KBM-7 (cell line): ENCODE data around the gene CHDH.

Experiments
- DNase-seq: peaks from one replicate; pipeline ENCODE4 v3.0.0-alpha.2; 2015
- in situ Hi-C: fragments of 300-500 bp; cut with MboI; formaldehyde crosslinking; loops from 2 replicates; pipeline ENCODE4 v1.14.3; 2020; ENCODE audit warnings: low sequenced_read_pairs, low pct_unique_long_range_greater_than_20kb, mixed read lengths

The CHDH gene

DNA sequence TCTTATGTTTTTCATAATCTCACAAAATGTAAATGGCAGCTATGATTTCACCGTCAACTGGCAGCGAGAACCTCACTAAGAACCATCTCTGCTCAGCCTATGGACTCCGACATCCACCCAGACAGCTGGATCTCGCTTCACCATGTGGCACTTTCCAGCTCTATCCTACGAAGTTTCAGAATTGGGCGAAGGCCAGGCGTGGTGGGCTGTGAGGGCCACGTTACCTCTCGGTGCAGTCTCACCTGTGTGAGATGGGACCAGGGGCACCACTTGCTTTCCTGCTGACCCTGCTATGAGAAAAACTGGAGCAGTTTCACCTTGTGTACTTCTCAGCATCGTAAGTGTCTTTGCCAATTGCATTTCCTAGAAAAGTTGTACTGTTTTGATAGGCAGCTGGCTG, 32.3 kb downstream of the CHDH start:
- no peak for DNase-seq
- in situ Hi-C loops = no loop called here

DNA sequence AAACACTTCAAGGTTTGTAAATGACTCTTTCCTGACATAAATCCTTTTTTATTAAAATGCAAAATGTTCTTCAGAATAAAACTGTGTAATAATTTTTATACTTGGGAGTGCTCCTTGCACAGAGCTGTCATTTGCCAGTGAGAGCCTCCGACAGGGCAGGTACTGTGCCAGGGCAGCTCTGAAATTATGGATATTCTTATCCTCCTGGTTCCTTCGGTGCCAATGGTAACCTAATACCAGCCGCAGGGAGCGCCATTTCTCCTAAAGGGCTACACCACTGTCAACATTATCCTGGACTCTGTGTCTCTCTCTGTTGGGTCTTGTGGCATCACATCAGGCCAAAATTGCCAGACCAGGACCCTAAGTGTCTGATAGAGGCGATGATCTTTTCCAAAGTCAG, 33.0 kb downstream of the CHDH start:
- DNase-seq = no peak
- in situ Hi-C loops = no loop called here

DNA sequence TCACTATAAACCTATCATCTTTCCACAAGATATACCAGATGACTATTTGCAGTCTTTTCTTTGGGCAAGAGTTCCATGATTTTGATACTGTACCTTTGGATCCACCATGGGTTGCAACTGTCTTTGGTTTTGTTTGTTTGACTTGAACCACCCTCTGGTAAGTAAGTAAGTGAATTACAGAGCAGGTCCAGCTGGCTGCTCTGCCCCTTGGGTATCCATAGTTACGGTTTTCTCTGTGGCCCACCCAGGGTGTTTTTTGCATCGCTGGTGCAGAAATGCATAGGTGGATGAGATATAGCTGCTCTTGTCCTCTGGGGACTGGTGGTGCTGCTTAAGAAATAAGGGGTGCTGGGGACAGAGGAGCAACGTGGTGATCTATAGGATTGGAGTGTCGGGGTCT, 33.8 kb downstream of the CHDH start:
- no peak for DNase-seq

DNA sequence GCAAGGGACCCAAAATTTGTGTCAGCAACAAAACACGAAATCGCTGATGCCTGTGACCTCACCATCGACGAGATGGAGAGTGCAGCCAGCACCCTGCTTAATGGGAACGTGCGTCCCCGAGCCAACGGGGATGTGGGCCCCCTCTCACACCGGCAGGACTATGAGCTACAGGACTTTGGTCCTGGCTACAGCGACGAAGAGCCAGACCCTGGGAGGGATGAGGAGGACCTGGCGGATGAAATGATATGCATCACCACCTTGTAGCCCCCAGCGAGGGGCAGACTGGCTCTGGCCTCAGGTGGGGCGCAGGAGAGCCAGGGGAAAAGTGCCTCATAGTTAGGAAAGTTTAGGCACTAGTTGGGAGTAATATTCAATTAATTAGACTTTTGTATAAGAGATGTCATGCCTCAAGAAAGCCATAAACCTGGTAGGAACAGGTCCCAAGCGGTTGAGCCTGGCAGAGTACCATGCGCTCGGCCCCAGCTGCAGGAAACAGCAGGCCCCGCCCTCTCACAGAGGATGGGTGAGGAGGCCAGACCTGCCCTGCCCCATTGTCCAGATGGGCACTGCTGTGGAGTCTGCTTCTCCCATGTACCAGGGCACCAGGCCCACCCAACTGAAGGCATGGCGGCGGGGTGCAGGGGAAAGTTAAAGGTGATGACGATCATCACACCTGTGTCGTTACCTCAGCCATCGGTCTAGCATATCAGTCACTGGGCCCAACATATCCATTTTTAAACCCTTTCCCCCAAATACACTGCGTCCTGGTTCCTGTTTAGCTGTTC, 34.9 kb downstream of the CHDH start:
- no peak for DNase-seq
- in situ Hi-C loops = no loop called here

More for the DNA sequence above, 33.8 kb downstream of the CHDH start:
- in situ Hi-C loops = no loop called here

DNA sequence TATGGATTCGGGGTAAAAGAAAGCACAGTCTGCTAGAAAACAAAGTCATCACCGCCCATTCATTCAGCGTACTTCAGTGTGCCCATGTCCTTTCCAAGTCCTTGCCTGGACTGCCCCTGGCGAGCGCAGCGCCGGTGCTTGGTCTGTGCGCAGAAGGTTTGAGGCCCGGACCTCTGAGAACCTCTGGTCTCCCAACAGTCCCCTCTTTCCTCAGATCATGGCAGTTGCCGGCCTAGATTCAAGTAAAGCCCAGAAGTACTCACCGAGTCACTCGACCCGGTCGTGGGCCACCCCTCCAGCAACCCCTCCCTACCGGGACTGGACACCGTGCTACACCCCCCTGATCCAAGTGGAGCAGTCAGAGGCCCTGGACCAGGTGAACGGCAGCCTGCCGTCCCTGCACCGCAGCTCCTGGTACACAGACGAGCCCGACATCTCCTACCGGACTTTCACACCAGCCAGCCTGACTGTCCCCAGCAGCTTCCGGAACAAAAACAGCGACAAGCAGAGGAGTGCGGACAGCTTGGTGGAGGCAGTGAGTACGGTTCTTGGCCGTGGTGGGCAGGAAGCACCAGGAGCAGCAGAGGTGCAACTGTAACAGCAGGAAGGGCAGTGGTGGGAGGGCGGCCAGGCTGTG, 36.3 kb downstream of the CHDH start:
- no peak for DNase-seq
- in situ Hi-C loops = no loop called here

DNA sequence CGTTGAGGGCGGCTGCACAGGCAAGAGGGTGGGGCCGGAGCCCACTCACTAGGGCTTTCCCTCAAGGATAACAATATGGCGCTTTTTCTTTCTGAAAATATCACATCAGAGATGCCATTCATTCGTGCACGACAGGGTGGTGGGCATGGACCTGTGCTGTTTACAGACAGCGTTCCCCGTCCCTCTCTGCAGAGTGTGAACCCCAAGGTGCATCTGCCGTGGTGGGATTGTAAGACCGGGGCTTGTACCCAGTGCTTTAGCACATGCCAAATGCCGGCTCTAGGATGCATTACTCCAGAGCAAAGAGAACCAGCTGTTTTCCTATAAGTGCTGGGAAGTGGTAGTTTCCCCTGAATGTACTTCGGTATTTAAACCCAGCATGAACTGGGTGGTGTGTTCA, 37.0 kb downstream of the CHDH start:
- no peak for DNase-seq
- in situ Hi-C loops = no loop called here

DNA sequence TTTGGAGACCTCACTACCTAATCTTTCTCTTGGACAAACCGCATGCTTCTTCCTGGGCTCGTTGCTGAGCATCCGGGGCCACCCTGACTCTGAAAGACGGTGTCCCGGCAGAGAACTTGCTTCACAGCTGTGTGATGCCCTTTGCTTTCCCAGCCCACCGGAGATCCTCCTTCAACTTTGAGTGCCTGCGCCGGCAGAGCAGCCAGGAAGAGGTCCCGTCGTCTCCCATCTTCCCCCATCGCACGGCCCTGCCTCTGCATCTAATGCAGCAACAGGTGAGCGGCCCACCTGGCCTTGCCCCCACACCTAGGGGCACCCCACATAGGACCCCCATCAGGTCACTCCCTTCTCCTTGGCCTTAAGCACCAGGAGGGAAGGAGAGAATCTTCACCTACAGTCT, 37.7 kb downstream of the CHDH start:
- in situ Hi-C loops = no loop called here

DNA sequence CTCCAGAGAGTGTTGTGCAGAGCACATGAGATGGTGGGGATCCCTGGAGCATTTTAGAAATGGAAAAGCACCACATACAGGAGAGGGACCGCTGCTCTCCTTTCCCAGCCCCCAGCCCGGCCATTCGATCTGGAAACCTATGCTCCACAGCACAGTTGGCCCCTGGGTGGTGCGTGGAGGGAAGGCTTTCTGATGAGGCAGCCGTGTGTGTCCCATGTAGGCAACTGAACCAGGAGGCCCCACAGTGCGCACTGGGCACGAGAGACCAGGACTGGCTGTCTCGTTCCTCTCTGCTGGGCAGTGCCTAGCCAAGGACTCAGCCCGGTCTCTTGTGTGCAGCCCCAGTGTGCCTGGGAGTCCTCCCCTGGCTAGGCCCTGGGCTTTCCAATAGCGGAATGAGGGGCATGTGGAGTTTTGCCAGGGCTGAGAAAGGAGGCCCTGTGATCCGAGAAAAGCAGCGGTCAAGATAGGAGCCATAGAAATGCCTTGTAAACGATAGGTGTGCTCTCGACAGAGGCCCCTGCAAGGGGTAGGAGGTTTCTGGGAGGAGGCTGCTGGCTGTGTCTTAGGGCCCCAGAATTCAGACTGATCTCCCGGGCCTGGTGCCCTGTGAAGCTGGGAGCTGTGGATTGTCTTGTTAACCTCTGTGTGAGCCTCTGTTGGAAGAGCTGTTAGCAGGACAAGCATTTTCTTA, 39.0 kb downstream of the CHDH start:
- DNase-seq = no peak
- in situ Hi-C loops = no loop called here

More for the DNA sequence above, 37.7 kb downstream of the CHDH start:
- no peak for DNase-seq

DNA sequence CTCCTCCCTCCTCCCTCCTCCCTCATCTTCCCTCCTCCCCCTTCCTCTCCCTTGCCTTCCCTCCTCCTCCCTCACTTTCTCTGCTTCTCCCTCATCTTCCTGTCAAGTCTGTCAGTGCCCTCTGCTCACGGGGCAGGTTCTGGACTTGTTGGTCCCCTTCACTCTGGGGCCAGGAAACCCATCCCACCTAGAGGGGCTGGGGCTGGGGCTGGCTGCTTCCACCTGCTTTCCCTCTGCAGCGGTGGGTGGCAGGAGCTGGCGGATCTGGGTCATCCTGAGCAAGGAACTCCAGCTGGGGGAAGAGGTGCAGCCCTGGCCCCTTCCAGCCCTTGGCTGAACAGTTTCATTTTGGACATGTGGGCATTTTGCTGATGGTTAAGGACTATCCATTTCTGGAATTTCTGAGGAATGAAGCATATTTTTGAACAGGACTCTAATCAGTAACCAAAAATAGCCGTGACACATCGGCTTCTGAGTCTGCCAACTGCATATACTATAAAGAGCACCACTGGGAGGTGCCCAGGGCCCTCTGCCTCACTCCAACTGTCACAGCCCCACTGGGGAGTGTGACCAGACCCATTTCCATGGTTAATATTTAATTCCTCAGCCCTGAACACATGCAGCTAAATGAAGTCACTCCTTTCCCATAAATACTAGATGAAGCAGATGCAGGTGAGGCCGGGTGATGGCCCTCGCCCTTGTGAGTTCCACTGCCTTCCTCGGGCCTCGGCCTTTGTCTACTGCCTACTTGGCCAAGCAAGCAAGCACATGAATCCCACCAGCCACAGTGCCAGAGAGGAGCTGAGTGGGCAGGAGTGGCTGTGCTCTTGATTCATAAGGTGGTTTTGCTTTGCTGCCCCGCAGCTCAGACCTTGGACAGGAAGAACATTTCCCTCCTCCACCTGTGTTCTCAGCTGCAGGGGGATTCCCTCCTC, 39.8 kb downstream of the CHDH start:
- no peak for DNase-seq
- in situ Hi-C loops = no loop called here

DNA sequence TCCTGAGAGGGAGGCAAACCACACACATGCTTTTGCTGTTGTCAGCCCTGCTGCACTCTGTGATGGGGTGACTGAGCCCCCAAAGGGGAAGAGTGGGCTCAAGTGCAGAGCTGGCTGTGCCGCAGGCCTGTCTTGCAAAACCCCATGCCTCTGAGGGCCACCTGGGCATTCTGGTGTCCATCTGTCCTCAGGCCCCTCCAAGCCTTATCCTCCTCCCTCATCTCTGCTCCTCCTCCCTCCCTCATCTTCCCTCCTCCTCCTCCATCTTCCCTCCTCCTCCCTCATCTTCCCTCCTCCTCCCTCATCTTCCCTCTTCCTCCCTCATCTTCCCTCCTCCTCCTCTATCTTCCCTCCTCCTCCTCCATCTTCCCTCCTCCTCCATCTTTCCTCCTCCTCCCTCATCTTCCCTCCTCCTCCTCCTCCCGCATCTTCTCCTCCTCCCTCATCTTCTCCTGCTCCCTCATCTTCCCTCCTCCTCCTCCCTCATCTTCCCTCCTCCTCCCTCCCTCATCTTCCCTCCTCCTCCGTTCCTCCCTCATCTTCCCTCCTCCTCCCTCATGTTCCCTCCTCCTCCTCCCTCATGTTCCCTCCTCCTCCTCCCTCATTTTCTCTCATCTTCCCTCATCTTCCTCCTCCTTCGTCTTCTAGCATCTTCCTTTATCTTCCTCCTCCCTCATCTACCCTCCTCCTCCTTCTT, 40.6 kb downstream of the CHDH start:
- in situ Hi-C loops = no loop called here
- no peak for DNase-seq

DNA sequence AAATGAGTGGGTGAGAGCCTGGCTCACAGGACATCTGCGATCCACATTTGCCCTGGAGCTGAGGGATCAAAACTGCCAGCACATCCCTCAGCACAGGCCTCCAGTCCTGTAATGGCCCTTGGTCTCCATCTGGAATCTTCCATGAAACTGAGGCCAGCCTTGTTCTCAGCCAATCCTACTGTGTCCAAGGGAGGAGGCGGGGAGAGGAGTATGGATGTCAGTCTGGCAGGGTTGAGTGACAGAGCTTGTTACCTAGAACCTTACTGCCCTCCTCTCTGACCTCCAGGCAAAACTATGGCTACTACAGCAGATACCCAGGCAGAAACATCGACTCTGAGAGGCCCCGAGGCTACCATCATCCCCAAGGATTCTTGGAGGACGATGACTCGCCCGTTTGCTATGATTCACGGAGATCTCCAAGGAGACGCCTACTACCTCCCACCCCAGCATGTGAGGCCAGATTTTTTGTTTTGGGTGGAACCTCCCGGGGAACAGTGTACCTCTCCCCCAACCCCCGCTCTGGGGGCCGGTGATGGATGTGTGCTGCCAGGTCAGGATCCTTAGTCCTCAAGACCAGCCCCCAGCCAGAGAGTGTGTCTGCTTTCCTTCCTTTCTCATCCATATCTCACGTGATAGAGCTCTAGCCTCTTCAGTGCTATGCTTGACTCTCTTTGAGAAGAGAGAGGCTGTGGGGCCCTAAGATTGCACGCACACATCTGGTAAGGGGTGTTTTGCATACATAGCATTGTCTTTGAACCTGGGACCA, 41.3 kb downstream of the CHDH start:
- DNase-seq = no peak

DNA sequence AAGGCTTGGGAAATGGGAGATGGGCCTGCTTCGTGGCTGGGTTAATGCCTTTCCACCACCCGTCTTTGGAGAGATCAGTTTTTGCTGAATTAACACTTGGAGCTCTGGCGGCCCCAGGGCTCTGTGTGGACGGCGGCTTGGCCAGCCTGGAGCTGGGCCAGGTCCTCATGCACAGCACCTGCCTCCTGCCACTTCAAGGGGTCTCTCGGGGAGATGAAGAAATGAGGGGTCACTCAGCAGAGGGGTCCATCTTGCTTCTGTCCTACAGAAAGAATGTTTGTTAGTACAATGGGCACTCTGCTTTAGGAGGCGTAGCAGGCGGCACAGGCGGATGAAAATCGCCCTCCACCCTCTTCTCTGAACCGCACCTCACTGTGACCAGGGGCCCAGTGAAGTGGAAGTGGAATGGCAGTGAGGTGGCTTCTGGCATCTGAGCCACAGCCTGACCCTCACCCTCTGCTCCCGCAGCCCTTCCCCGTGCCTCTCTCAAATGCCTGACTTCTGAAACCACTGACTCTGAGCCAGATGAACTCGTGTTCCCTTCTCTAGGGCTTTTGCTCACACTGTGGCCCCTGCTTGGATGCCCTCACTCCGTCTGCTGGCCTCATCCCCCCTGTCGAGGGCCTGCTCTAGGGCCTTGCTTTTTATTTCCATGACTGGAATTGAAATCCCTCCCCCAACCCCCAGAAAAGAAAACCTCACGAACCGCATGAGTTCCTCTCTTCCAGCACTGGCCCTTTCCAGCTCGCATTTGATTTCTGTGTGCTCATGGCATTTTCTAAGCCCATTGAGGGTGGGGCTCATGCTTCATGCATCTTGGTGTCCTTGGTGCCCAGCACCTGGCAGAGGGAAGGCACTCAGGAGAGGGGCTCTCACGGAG, 42.2 kb downstream of the CHDH start:
- DNase-seq = no peak

More for the DNA sequence above, 41.3 kb downstream of the CHDH start:
- in situ Hi-C loops = no loop called here

DNA sequence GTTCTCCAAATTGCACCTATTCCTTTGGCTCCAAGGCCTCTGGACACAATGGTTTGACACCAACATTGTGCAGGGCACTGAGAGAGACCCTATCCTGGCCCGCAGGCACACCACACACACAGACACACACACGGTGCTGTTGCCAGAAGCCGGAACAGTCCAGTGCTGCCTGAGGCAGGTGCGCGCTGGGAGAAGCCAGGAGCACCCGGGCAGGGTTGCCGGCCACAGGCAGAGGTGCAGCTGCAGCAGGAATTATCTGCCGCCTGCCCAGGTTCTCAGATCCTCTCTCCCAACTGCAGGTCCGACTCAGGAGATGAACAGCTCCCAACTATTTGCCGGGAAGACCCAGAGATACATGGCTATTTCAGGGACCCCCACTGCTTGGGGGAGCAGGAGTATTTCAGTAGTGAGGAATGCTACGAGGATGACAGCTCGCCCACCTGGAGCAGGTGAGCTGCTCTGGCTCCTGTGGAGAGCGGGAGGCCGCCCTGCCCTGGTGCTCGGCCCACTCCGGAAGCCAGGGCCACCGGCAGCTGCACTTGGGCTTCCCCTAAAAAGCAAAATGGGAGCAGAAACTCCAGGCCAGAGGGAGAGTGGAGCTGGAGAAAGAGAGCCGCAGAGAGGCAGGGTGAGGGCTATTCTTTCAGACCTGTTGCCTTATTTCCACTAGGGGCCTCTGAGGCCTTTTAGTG, 42.9 kb downstream of the CHDH start:
- in situ Hi-C loops = no loop called here

More for the DNA sequence above, 42.2 kb downstream of the CHDH start:
- in situ Hi-C loops = no loop called here

DNA sequence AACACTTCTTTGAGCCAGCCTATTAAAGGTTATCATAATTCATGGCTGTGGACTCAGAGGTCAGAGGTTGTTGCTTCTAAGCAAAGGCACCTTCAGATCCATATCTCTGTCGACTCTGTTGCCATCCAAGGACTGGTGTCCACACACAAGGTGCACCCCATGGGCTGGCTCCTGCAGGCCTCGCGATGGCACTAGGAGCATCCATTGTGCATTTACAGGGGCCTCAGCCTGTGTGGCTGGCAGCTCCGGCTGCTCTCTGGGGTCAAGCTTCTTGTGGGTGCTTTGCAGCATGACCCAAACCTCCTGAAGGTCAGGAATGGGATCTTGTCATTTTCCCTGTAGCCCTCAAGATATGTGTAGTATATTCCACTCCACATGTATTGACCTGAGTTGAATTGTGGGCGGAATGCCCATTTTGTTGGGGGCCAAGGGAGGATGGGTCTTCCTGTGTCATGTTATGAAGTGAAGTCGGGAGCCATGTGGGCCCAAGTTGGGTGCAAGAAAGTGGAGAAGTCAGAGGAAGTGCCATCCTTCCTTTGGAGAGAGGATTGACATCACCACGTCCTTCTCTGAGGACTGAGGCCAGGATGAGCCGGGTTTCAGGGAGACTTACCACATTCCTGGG, 43.9 kb downstream of the CHDH start:
- in situ Hi-C loops = no loop called here

More for the DNA sequence above, 42.9 kb downstream of the CHDH start:
- no peak for DNase-seq

DNA sequence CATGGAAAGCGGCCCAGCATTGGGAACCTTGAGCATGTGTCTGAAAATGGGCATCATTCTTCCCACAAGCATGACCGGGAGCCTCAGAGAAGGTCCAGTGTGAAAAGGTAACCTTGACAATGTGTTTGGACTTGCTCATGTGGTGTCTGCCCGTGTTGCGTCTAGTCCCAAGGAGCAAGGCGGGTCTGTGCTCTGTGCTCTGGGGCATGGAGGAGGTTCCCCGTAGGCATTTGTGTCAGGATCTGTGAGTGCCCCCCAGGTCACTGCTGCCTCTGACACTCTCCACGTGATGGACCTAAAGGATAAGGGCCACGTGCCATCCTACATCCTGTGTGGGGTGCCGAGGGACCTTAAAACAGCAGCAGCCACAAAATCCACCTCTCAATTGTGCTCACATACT, 44.9 kb downstream of the CHDH start:
- DNase-seq = no peak
- in situ Hi-C loops = no loop called here

More for the DNA sequence above, 43.9 kb downstream of the CHDH start:
- no peak for DNase-seq
